ENCODE data around the gene FNBP1. TPM values are rescaled to one million over a fixed set of nuclear protein-coding genes. Genes with fewer than 3 reads are reported as not detected.

FNBP1 gene
- total and polyA plus RNA-seq, 10 of the 15 experiments (the other 5 are each of a cell fraction or from before 2014, with no cell fraction given), result 64.5 to 353 (median 179) TPM

DNA sequence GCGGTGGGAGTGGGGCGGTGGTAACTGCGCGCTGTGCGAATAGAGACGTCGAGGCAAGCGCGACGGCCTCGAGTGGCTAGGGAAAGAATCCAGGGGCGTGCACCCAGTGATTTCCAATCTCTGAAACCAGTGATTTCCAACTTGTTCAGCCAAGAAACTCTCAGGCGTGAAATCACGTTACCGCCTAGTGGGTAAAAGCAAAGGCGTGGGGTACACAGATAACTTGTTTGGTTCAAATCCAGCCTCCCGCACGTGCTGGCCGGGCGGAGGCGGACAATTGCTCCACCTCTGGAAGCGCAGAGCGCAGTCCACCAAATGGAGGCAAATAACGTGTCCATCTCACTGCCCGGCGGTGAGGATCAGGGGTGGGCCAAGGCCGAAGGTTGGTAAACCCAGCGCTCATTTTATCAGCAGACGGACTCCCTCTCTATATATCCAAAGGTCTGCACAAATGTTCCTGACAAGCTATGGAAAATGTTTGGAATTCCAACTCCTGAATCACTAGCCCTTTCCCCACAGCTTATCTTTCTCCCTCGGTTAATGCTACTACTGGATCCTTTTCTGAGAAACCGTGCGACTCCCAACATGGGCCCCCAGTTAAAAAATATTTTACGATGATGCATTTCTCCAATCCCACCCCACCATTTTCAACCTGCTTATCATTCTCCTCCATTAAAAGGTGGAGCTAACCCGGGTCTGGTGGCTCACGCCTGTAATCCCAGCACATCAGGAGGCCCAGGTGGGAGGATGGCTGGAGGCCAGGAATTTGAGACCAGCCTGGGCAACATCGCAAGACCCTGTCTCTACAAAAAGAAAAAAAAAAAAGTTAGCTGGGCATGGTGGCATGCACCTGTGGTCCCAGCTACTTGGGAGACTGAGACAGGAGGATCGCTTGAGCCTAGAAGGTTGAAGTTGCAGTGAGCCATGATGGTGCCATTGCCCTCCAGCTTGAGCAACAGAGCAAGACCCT is 950 bp upstream of the FNBP1 start:
- H3K79me2 ChIP-seq (ENCODE audit: control insufficient read depth, insufficient read depth, low read length), result peaks cover 71% of the 10 kb centered on the region
- H3K27ac ChIP-seq (ENCODE audit: control insufficient read depth, insufficient read depth), result peak overlapping the region; percentile 74
- H3K9ac ChIP-seq (ENCODE audit: control insufficient read depth, insufficient read depth, low read length), result peak overlapping the region; percentile 72; the same call in 1 of the 2 replicates
- POLR2A ChIA-PET, result interaction anchor here (0.5 to 12.8 kb wide), 15 partner anchors 9 to 180 kb away, joined by 3 to 220 read pairs (median 4); partner anchors contain the start of gene GPR107
- intact Hi-C loops (cut with micrococcal nuclease; ENCODE audit: unreplicated experiment) (no loop called here), in situ Hi-C loops (cut with MboI) (loop anchor here (5.0 to 25.0 kb wide), 2 partner anchors 157 to 1668 kb away; no protein-coding TSS in a partner anchor)
- H4K20me1 ChIP-seq (ENCODE audit: control insufficient read depth, insufficient read depth), result no peaks in the 10 kb centered on the region
- no peaks in the 10 kb centered on the region for H3K9me3 ChIP-seq (replicated peaks; ENCODE audit: control insufficient read depth, insufficient read depth, low read length)
- SMC1A ChIA-PET (ENCODE audit: uncharacterized antibody, unreplicated experiment), result interaction anchor here (0.8 to 3.5 kb wide), 14 partner anchors 9 to 110 kb away, joined by 3 to 18 read pairs (median 4); no protein-coding TSS in a partner anchor
- no peak for DNase-seq (ENCODE audit: low read depth, low spot score)
- no peak for FAIRE-seq
- H3K4me3 ChIP-seq, result peak overlapping the region; percentile 86
- ATAC-seq, result no peak
- H3K27me3 ChIP-seq (replicated peaks in 1 of 2; ENCODE audit: control insufficient read depth in 2 of 2, insufficient read depth in 2 of 2, low read length in 1 of 2), result no peaks in the 10 kb centered on the region
- H3K4me1 ChIP-seq (ENCODE audit: control insufficient read depth, insufficient read depth, low read length), result peaks cover 24% of the 10 kb centered on the region
- CTCF ChIA-PET, result interaction anchor here (0.9 to 2.6 kb wide), 4 partner anchors 9 to 158 kb away, joined by 3 to 6 read pairs (median 4); partner anchors contain the start of gene GPR107
- TF ChIP-seq, protein P1, sequence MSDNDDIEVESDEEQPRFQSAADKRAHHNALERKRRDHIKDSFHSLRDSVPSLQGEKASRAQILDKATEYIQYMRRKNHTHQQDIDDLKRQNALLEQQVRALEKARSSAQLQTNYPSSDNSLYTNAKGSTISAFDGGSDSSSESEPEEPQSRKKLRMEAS (IDR thresholded peaks at IDR 0.05; ENCODE audit: low read depth, low read length), result no peak
- TF ChIP-seq LARP7 (IDR thresholded peaks at IDR 0.05), result 0 out of 2 replicates have a peak, but pooled peaks have one; percentile 52
- no peak for TF ChIP-seq MEF2B (IDR thresholded peaks at IDR 0.05; ENCODE audit: partially characterized antibody, poor library complexity, severe bottlenecking)
- TF ChIP-seq, protein P2, sequence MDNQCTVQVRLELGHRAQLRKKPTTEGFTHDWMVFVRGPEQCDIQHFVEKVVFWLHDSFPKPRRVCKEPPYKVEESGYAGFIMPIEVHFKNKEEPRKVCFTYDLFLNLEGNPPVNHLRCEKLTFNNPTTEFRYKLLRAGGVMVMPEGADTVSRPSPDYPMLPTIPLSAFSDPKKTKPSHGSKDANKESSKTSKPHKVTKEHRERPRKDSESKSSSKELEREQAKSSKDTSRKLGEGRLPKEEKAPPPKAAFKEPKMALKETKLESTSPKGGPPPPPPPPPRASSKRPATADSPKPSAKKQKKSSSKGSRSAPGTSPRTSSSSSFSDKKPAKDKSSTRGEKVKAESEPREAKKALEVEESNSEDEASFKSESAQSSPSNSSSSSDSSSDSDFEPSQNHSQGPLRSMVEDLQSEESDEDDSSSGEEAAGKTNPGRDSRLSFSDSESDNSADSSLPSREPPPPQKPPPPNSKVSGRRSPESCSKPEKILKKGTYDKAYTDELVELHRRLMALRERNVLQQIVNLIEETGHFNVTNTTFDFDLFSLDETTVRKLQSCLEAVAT (IDR thresholded peaks at IDR 0.05), result peak; percentile 80
- no peak for TF ChIP-seq RBBP5 (conservative IDR thresholded peaks at IDR 0.05)
- TF ChIP-seq, protein P3, sequence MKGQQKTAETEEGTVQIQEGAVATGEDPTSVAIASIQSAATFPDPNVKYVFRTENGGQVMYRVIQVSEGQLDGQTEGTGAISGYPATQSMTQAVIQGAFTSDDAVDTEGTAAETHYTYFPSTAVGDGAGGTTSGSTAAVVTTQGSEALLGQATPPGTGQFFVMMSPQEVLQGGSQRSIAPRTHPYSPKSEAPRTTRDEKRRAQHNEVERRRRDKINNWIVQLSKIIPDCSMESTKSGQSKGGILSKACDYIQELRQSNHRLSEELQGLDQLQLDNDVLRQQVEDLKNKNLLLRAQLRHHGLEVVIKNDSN (IDR thresholded peaks at IDR 0.05; ENCODE audit: borderline replicate concordance, extremely low read length, insufficient read depth, low read depth, low read length), result no peak
- no peak for TF ChIP-seq RB1 (IDR thresholded peaks at IDR 0.05; ENCODE audit: borderline replicate concordance)
- H3K36me3 ChIP-seq (ENCODE audit: control insufficient read depth in 2 of 2, insufficient read depth in 2 of 2, low read length in 1 of 2), result no peaks in the 10 kb centered on the region
- peak overlapping the region; percentile 90 for H3K4me2 ChIP-seq (ENCODE audit: control insufficient read depth, insufficient read depth)
- RAD21 ChIA-PET (ENCODE audit: unreplicated experiment), result interaction anchor here (0.7 to 13.2 kb wide), 14 partner anchors 8 to 157 kb away, joined by 3 to 254 read pairs (median 5); partner anchors contain the start of gene GPR107
- H2AFZ ChIP-seq (ENCODE audit: control insufficient read depth, low read depth, low read length), result peak overlapping the region; percentile 80; the same call in 1 of the 2 replicates
- 59% methylated on average over 37 of the region's 37 CpGs for WGBS (ENCODE audit: insufficient coverage, insufficient replicate concordance, low lambda C conversion rate, missing lambda C conversion rate)
- BruUV-seq (replicated peaks), result no TSS peak
